ENCODE measurements around the gene SHISA7.

SHISA7 gene

GRCh38 chr19:55481148-55481793, 38.2 kb upstream of the SHISA7 start:
- no peak for TF ChIP-seq CTCF (IDR thresholded peaks at IDR 0.05; ENCODE audit: control insufficient read depth, insufficient read depth, low read depth, low read length, missing control alignments)
- no peak overlapping the region for H3K4me3 ChIP-seq (ENCODE audit: control insufficient read depth, low read depth, low read length)
- no peak for DNase-seq (ENCODE audit: low read depth)

GRCh38 chr19:55479451-55480230, 36.5 kb upstream of the SHISA7 start:
- no peak for TF ChIP-seq CTCF (IDR thresholded peaks at IDR 0.05; ENCODE audit: control insufficient read depth, insufficient read depth, low read depth, low read length, missing control alignments)
- DNase-seq (ENCODE audit: low read depth) = no peak
- no peak overlapping the region for H3K4me3 ChIP-seq (ENCODE audit: control insufficient read depth, low read depth, low read length)

GRCh38 chr19:55479045-55479444, 35.9 kb upstream of the SHISA7 start:
- TF ChIP-seq CTCF (IDR thresholded peaks at IDR 0.05; ENCODE audit: control insufficient read depth, insufficient read depth, low read depth, low read length, missing control alignments) = no peak
- H3K4me3 ChIP-seq (ENCODE audit: control insufficient read depth, low read depth, low read length) = no peak overlapping the region
- no peak for DNase-seq (ENCODE audit: low read depth)

GRCh38 chr19:55478364-55478763, 35.3 kb upstream of the SHISA7 start:
- no peak overlapping the region for H3K4me3 ChIP-seq (ENCODE audit: control insufficient read depth, low read depth, low read length)
- no peak for TF ChIP-seq CTCF (IDR thresholded peaks at IDR 0.05; ENCODE audit: control insufficient read depth, insufficient read depth, low read depth, low read length, missing control alignments)
- no peak for DNase-seq (ENCODE audit: low read depth)

GRCh38 chr19:55477905-55478304, 34.8 kb upstream of the SHISA7 start:
- DNase-seq (ENCODE audit: low read depth) = no peak
- no peak overlapping the region; the same call in 1 of the 2 replicates for H3K4me3 ChIP-seq (ENCODE audit: control insufficient read depth, low read depth, low read length)
- TF ChIP-seq CTCF (IDR thresholded peaks at IDR 0.05; ENCODE audit: control insufficient read depth, insufficient read depth, low read depth, low read length, missing control alignments) = no peak

GRCh38 chr19:55476100-55476775, 33.1 kb upstream of the SHISA7 start, which contains the start of gene ZNF628:
Gene ZNF628, plus strand, starts transcription at chr19:55476617. Its CDS starts 3,294 bp downstream, at chr19:55479911.
- H3K4me3 ChIP-seq (ENCODE audit: control insufficient read depth, low read depth, low read length) = peak within 1 kb of the TSS; percentile 37
- peak; percentile 89 for DNase-seq (ENCODE audit: low read depth)
- no peak for TF ChIP-seq CTCF (IDR thresholded peaks at IDR 0.05; ENCODE audit: control insufficient read depth, insufficient read depth, low read depth, low read length, missing control alignments)

Data from AG09309 (cell line).